Globus pallidus (tissue), 1 donor: ENCODE measurements around the gene FGF18.
A peak's percentile ranks its signal among the peaks of the same experiment; 100 is the strongest.
"Not testable (repeated sequence)": the region's sequence is repeated elsewhere in the genome, so short reads cannot be mapped to it uniquely, and the experiment has no call there.

Experiments
- DNase-seq: peaks from one replicate; pipeline ENCODE4 v3.0.0-alpha.2; 2015; ENCODE audit warnings: low spot score

FGF18 gene

GRCh38 chr5:171418982-171419687 lies at the start of gene FGF18:
Gene FGF18, plus strand, starts transcription at chr5:171419647. Its CDS starts 553 bp downstream, at chr5:171420200.
- DNase-seq = no peak

- no peak for DNase-seq
Measured at GRCh38 chr5:171369898-171370297, 49.5 kb upstream of the FGF18 start.

GRCh38 chr5:171370881-171371280 lies 48.6 kb upstream of the FGF18 start:
- DNase-seq = not testable (repeated sequence)

- no peak for DNase-seq
Measured at GRCh38 chr5:171371326-171371725, 48.1 kb upstream of the FGF18 start.

GRCh38 chr5:171379961-171380360 lies 39.5 kb upstream of the FGF18 start:
- DNase-seq = no peak

GRCh38 chr5:171384416-171384815 lies 35.0 kb upstream of the FGF18 start:
- not testable (repeated sequence) for DNase-seq

- DNase-seq = not testable (repeated sequence)
Measured at GRCh38 chr5:171384999-171385398, 34.4 kb upstream of the FGF18 start.

GRCh38 chr5:171386006-171386671 lies 33.3 kb upstream of the FGF18 start:
- DNase-seq = no peak

- no peak for DNase-seq
Measured at GRCh38 chr5:171386861-171387344, 32.5 kb upstream of the FGF18 start.

GRCh38 chr5:171387345-171387969 lies 32.0 kb upstream of the FGF18 start, which contains the start of gene NPM1:
Gene NPM1, plus strand, starts transcription at chr5:171387849. Its CDS starts 100 bp downstream, at chr5:171387949.
- peak; percentile 94 for DNase-seq

- DNase-seq = peak; percentile 73
Measured at GRCh38 chr5:171387970-171388815, 31.3 kb upstream of the FGF18 start.

GRCh38 chr5:171388816-171389168 lies 30.7 kb upstream of the FGF18 start:
- no peak for DNase-seq

- no peak for DNase-seq
Measured at GRCh38 chr5:171390883-171391677, 28.4 kb upstream of the FGF18 start.

- no peak for DNase-seq
Measured at GRCh38 chr5:171391996-171392577, 27.4 kb upstream of the FGF18 start.

- no peak for DNase-seq
Measured at GRCh38 chr5:171392585-171393159, 26.8 kb upstream of the FGF18 start.

- DNase-seq = no peak
Measured at GRCh38 chr5:171395042-171395441, 24.4 kb upstream of the FGF18 start.

GRCh38 chr5:171396583-171396982 lies 22.9 kb upstream of the FGF18 start:
- DNase-seq = not testable (repeated sequence)

GRCh38 chr5:171397190-171397589 lies 22.3 kb upstream of the FGF18 start:
- DNase-seq = no peak

- DNase-seq = no peak
Measured at GRCh38 chr5:171397599-171397998, 21.8 kb upstream of the FGF18 start.

GRCh38 chr5:171398660-171399059 lies 20.8 kb upstream of the FGF18 start:
- DNase-seq = not testable (repeated sequence)
